Parathyroid adenoma (tissue), 2 donors: Measurements from ENCODE around the gene ADA.

Experiments used
- H2AFZ ChIP-seq: fragments of 300-600 bp; sonication (generic); one replicate; pipeline ENCODE4 v1.7.0; 2017; ENCODE audit warnings: antibody characterized with exemption, mild to moderate bottlenecking
- H3K27ac ChIP-seq: fragments of 300-600 bp; sonication (generic); one replicate; pipeline ENCODE4 v1.7.0; 2017
- H3K27me3 ChIP-seq: fragments of 300-600 bp; sonication (generic); one replicate; pipeline ENCODE4 v1.7.0; 2017; ENCODE audit warnings: low read length; ENCODE audit not compliant: control insufficient read depth, insufficient read depth
- H3K36me3 ChIP-seq: fragments of 300-600 bp; sonication (generic); one replicate; pipeline ENCODE4 v1.7.0; 2017; ENCODE audit warnings: low read length; ENCODE audit not compliant: control insufficient read depth, insufficient read depth
- H3K4me1 ChIP-seq: fragments of 300-600 bp; sonication (generic); one replicate; pipeline ENCODE4 v1.7.0; 2017; ENCODE audit warnings: control low read depth
- H3K4me2 ChIP-seq: fragments of 300-600 bp; sonication (generic); one replicate; pipeline ENCODE4 v1.7.0; 2017; ENCODE audit warnings: low read length
- H3K4me3 ChIP-seq: fragments of 300-600 bp; sonication (generic); one replicate; pipeline ENCODE4 v1.7.0; 2017; ENCODE audit warnings: low read depth, low read length
- H3K79me2 ChIP-seq: fragments of 300-600 bp; sonication (generic); one replicate; pipeline ENCODE4 v1.7.0; 2017; ENCODE audit warnings: control low read depth
- H3K9ac ChIP-seq: fragments of 300-600 bp; sonication (generic); one replicate; pipeline ENCODE4 v1.7.0; 2017; ENCODE audit warnings: mild to moderate bottlenecking
- H3K9me3 ChIP-seq: fragments of 300-600 bp; sonication (generic); one replicate; pipeline ENCODE4 v1.7.0; 2017; ENCODE audit warnings: low read length; ENCODE audit not compliant: control insufficient read depth
- CTCF ChIP-seq: fragments of 300-600 bp; sonication (generic); IDR thresholded peaks from one replicate; pipeline ENCODE4 v1.7.0; 2017; ENCODE audit warnings: antibody characterized with exemption, mild to moderate bottlenecking
- donor health status: primary hyperparathyroidism.

The ADA gene

GRCh38 chr20:44643596-44644229 lies 7.8 kb downstream of the ADA start:
- H3K27me3 ChIP-seq: no peaks in the 10 kb centered on the region
- no peak overlapping the region for H2AFZ ChIP-seq
- H3K36me3 ChIP-seq: no peaks in the 10 kb centered on the region
- no peak overlapping the region for H3K4me3 ChIP-seq
- H3K4me1 ChIP-seq: peaks cover 4% of the 10 kb centered on the region
- H3K9ac ChIP-seq: no peak overlapping the region
- H3K9me3 ChIP-seq: no peaks in the 10 kb centered on the region
- peak overlapping the region; percentile 63 for H3K27ac ChIP-seq
- no peak overlapping the region for H3K4me2 ChIP-seq
- no peaks in the 10 kb centered on the region for H3K79me2 ChIP-seq
- no peak for TF ChIP-seq CTCF

DNA sequence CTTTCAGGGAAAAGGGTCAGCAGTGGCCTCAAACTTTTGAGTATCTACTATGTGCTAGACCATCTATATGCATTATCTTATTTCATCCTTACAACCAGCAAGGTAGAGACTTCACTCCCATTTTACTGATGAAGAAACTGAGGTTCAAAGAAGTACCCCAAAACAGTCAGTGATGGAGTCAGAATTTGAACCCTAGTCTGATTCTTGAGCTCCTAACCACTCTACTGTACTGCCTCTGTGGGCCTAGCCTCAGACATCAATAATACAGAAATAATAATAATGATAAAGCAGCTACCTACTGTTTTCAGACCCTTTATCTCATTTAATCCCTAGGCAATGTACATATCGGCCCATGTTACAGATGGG lies 8.4 kb downstream of the ADA start:
- H2AFZ ChIP-seq: no peak overlapping the region
- H3K79me2 ChIP-seq: no peaks in the 10 kb centered on the region
- H3K27ac ChIP-seq: peak overlapping the region; percentile 63
- H3K4me2 ChIP-seq: peak overlapping the region; percentile 82
- H3K4me1 ChIP-seq: peaks cover 4% of the 10 kb centered on the region
- no peaks in the 10 kb centered on the region for H3K36me3 ChIP-seq
- H3K27me3 ChIP-seq: no peaks in the 10 kb centered on the region
- H3K4me3 ChIP-seq: peak overlapping the region; percentile 19
- no peak for TF ChIP-seq CTCF
- no peaks in the 10 kb centered on the region for H3K9me3 ChIP-seq
- no peak overlapping the region for H3K9ac ChIP-seq

GRCh38 chr20:44642203-44643153 lies 9.0 kb downstream of the ADA start:
- H3K9ac ChIP-seq: no peak overlapping the region
- TF ChIP-seq CTCF: no peak
- H3K4me2 ChIP-seq: peak overlapping the region; percentile 82
- peaks cover 4% of the 10 kb centered on the region for H3K4me1 ChIP-seq
- H3K79me2 ChIP-seq: no peaks in the 10 kb centered on the region
- H3K27me3 ChIP-seq: no peaks in the 10 kb centered on the region
- peak overlapping the region; percentile 63 for H3K27ac ChIP-seq
- H3K36me3 ChIP-seq: no peaks in the 10 kb centered on the region
- peak overlapping the region; percentile 68 for H2AFZ ChIP-seq
- H3K9me3 ChIP-seq: no peaks in the 10 kb centered on the region
- peak overlapping the region; percentile 19 for H3K4me3 ChIP-seq

DNA sequence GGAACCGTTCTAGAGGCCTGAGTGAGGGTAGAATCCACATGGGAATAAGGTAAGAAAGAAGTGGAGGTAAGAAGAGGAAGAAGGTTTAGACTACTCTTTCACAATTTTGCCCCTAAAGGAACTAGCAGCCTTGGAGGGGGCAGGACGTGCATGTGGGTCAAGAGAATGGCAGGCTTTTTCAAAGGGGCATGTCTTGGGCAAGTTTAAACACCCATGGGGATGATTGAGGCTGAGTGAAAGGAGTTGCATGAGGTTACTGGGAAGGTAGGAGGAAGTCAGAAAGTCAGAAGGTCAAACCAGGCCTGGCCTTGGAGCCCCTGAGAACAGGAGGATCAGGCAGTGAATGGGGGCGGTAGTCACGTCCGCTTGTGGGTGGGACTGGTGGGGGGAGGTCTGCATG lies 10.2 kb downstream of the ADA start:
- Histone ChIP-seq H3K4me3 (no peak overlapping the region), H3K27me3 (no peaks in the 10 kb centered on the region), H3K4me2 (no peak overlapping the region), H3K9ac (no peak overlapping the region), H3K4me1 (peaks cover 4% of the 10 kb centered on the region), H3K36me3 (no peaks in the 10 kb centered on the region), H3K79me2 (no peaks in the 10 kb centered on the region), H3K27ac (no peak overlapping the region), H3K9me3 (no peaks in the 10 kb centered on the region), H2AFZ (no peak overlapping the region)
- no peak for TF ChIP-seq CTCF
